KMS-11 (cell line): ENCODE data around the gene EYA4.
A peak's percentile ranks its signal among the peaks of the same experiment; 100 is the strongest.

Source experiments
- H2AFZ ChIP-seq: fragments of 200-600 bp; sonication (generic); 2 replicates; pipeline ENCODE4 v1.6.1; 2016; ENCODE audit warnings: antibody characterized with exemption, mixed run types, low read depth
- H3K27ac ChIP-seq: fragments of 200-600 bp; sonication (generic); 2 replicates; pipeline ENCODE4 v1.6.1; 2016; ENCODE audit warnings: mild to moderate bottlenecking, mixed run types
- H3K27me3 ChIP-seq: fragments of 200-600 bp; sonication (generic); 2 replicates; pipeline ENCODE4 v1.6.1; 2017; ENCODE audit warnings: mild to moderate bottlenecking, low read depth, mixed run types, moderate library complexity; ENCODE audit not compliant: insufficient read depth
- H3K36me3 ChIP-seq: fragments of 200-600 bp; sonication (generic); 2 replicates; pipeline ENCODE4 v1.6.1; 2017; ENCODE audit warnings: mild to moderate bottlenecking, mixed run types; ENCODE audit not compliant: insufficient read depth
- H3K4me1 ChIP-seq: fragments of 200-600 bp; sonication (generic); 2 replicates; pipeline ENCODE4 v1.6.1; 2016; ENCODE audit warnings: mild to moderate bottlenecking, low read depth, mixed run types; ENCODE audit not compliant: poor library complexity, severe bottlenecking
- H3K4me2 ChIP-seq: fragments of 200-600 bp; sonication (generic); 2 replicates; pipeline ENCODE4 v1.7.0; 2016; ENCODE audit warnings: mild to moderate bottlenecking, mixed run types
- H3K4me3 ChIP-seq: fragments of 200-600 bp; sonication (generic); IDR thresholded peaks from 2 replicates; pipeline ENCODE4 v1.6.1; 2017; ENCODE audit warnings: low read depth, low read length, mixed read lengths; ENCODE audit not compliant: insufficient read depth
- H3K79me2 ChIP-seq: fragments of 200-600 bp; sonication (generic); 2 replicates; pipeline ENCODE4 v1.6.1; 2016; ENCODE audit warnings: low read depth, mixed run types; ENCODE audit not compliant: insufficient read depth
- H3K9ac ChIP-seq: fragments of 200-600 bp; sonication (generic); 2 replicates; pipeline ENCODE4 v1.6.1; 2016; ENCODE audit warnings: mild to moderate bottlenecking, mixed run types
- H4K20me1 ChIP-seq: fragments of 200-600 bp; sonication (generic); 2 replicates; pipeline ENCODE4 v1.6.1; 2016; ENCODE audit warnings: mild to moderate bottlenecking, mixed run types; ENCODE audit not compliant: insufficient read depth
- TF ChIP-seq, protein P1 (sequence below): fragments of 200-600 bp; sonication (generic); conservative IDR thresholded peaks from 2 replicates; pipeline ENCODE4 v1.6.1; 2017; ENCODE audit warnings: low read depth, mild to moderate bottlenecking, antibody characterized with exemption, low read length, moderate library complexity, mixed read lengths

The EYA4 gene

DNA sequence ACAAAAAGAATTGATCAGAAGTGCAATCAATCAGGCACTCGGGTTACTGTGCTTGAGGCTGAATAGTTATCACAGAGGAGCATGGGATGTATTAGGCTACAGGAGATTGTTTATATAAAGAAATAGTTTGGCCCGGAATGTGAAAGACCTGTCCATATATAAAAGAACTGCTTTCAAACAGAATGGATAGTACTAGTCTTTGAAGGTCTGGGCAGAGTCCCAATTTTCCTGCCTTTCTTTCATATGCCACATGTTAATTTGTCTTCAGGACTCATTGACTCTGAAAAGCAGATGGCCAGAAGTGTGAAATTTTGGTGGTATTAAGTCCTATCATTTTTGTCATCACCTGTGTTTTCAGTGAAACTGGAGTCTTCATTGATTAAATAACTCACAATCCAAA is 314.5 kb downstream of the EYA4 start:
- Histone ChIP-seq H3K9ac (no peak overlapping the region), H3K4me2 (no peak overlapping the region), H4K20me1 (no peaks in the 10 kb centered on the region), H3K4me1 (no peaks in the 10 kb centered on the region), H3K4me3 (no peak overlapping the region), H3K79me2 (no peaks in the 10 kb centered on the region), H3K27ac (no peak overlapping the region), H3K27me3 (no peaks in the 10 kb centered on the region), H2AFZ (no peak overlapping the region), H3K36me3 (no peaks in the 10 kb centered on the region)
- TF ChIP-seq, protein P1, sequence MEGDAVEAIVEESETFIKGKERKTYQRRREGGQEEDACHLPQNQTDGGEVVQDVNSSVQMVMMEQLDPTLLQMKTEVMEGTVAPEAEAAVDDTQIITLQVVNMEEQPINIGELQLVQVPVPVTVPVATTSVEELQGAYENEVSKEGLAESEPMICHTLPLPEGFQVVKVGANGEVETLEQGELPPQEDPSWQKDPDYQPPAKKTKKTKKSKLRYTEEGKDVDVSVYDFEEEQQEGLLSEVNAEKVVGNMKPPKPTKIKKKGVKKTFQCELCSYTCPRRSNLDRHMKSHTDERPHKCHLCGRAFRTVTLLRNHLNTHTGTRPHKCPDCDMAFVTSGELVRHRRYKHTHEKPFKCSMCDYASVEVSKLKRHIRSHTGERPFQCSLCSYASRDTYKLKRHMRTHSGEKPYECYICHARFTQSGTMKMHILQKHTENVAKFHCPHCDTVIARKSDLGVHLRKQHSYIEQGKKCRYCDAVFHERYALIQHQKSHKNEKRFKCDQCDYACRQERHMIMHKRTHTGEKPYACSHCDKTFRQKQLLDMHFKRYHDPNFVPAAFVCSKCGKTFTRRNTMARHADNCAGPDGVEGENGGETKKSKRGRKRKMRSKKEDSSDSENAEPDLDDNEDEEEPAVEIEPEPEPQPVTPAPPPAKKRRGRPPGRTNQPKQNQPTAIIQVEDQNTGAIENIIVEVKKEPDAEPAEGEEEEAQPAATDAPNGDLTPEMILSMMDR = no peak

GRCh38 chr6:133559926-133560325 is 318.8 kb downstream of the EYA4 start:
- Histone ChIP-seq H2AFZ (no peak overlapping the region), H3K4me3 (no peak overlapping the region), H3K27me3 (no peaks in the 10 kb centered on the region), H3K27ac (no peak overlapping the region), H3K36me3 (no peaks in the 10 kb centered on the region), H3K4me2 (no peak overlapping the region), H4K20me1 (no peaks in the 10 kb centered on the region), H3K79me2 (no peaks in the 10 kb centered on the region), H3K9ac (no peak overlapping the region), H3K4me1 (no peaks in the 10 kb centered on the region)
- TF ChIP-seq, protein P1 = no peak

GRCh38 chr6:133567636-133568035 is 326.5 kb downstream of the EYA4 start:
- no peak overlapping the region for H3K4me2 ChIP-seq
- no peak overlapping the region for H3K27ac ChIP-seq
- no peaks in the 10 kb centered on the region for H3K27me3 ChIP-seq
- TF ChIP-seq, protein P1 = no peak
- peaks cover 9% of the 10 kb centered on the region for H3K4me1 ChIP-seq
- no peaks in the 10 kb centered on the region for H3K79me2 ChIP-seq
- no peak overlapping the region for H3K9ac ChIP-seq
- H3K4me3 ChIP-seq = no peak overlapping the region
- H4K20me1 ChIP-seq = no peaks in the 10 kb centered on the region
- no peak overlapping the region for H2AFZ ChIP-seq
- H3K36me3 ChIP-seq = no peaks in the 10 kb centered on the region

- H3K27me3 ChIP-seq = no peaks in the 10 kb centered on the region
- H3K4me1 ChIP-seq = peaks cover 9% of the 10 kb centered on the region
- no peaks in the 10 kb centered on the region for H3K79me2 ChIP-seq
- H3K27ac ChIP-seq = peak overlapping the region; percentile 67
- H2AFZ ChIP-seq = peak overlapping the region; percentile 94
- TF ChIP-seq, protein P1 = peak; percentile 83
- no peak overlapping the region for H3K4me3 ChIP-seq
- H3K36me3 ChIP-seq = no peaks in the 10 kb centered on the region
- peak overlapping the region; percentile 70 for H3K9ac ChIP-seq
- H3K4me2 ChIP-seq = peak overlapping the region; percentile 66
- no peaks in the 10 kb centered on the region for H4K20me1 ChIP-seq
Observed at GRCh38 chr6:133568970-133569889, 328.1 kb downstream of the EYA4 start.
